DOHH2 (cell line): ENCODE measurements around the gene FNDC3B.

Source experiments
- EZH2phosphoT487 ChIP-seq: fragments of 200-600 bp; sonication (generic); IDR thresholded peaks from 2 replicates; pipeline ENCODE4 v1.6.1; 2017; ENCODE audit warnings: borderline replicate concordance, mild to moderate bottlenecking, antibody characterized with exemption, low read length, moderate library complexity, mixed read lengths
- TF ChIP-seq, protein P1 (sequence below): fragments of 200-600 bp; sonication (generic); IDR thresholded peaks from one replicate; pipeline ENCODE4 v1.5.1; 2014; ENCODE audit warnings: antibody characterized with exemption, mild to moderate bottlenecking, low read depth, low read length; ENCODE audit not compliant: poor library complexity, severe bottlenecking

DNA sequence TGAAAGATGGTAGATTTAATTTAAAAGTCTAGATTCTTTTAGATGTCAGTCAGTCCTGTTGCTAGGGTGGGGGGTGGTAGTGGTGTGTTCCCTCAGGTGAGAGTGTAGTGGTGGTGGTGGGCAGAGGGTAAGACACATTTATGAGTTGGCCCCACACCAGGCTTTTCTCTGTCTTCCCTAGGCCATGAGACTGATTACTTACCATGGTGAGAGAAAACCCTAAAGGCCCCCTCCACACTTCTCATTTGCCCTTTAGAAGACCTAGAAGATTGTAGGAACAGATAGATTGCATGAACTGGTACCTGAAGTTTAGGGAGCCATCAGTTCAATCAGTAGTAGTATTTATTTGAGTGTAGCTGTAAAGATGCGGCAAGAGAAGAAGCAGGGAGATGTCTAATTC lies 20.9 kb downstream of the FNDC3B start:
- TF ChIP-seq, protein P1, sequence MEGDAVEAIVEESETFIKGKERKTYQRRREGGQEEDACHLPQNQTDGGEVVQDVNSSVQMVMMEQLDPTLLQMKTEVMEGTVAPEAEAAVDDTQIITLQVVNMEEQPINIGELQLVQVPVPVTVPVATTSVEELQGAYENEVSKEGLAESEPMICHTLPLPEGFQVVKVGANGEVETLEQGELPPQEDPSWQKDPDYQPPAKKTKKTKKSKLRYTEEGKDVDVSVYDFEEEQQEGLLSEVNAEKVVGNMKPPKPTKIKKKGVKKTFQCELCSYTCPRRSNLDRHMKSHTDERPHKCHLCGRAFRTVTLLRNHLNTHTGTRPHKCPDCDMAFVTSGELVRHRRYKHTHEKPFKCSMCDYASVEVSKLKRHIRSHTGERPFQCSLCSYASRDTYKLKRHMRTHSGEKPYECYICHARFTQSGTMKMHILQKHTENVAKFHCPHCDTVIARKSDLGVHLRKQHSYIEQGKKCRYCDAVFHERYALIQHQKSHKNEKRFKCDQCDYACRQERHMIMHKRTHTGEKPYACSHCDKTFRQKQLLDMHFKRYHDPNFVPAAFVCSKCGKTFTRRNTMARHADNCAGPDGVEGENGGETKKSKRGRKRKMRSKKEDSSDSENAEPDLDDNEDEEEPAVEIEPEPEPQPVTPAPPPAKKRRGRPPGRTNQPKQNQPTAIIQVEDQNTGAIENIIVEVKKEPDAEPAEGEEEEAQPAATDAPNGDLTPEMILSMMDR = no peak
- no peak for TF ChIP-seq EZH2phosphoT487
